Measurements from ENCODE around the gene RFC5. TPM values are rescaled to one million over a fixed set of nuclear protein-coding genes. Genes with fewer than 3 reads are reported as not detected.

Gene RFC5
- total RNA-seq, 1 experiment from 2014 or later: 50.4 TPM

DNA sequence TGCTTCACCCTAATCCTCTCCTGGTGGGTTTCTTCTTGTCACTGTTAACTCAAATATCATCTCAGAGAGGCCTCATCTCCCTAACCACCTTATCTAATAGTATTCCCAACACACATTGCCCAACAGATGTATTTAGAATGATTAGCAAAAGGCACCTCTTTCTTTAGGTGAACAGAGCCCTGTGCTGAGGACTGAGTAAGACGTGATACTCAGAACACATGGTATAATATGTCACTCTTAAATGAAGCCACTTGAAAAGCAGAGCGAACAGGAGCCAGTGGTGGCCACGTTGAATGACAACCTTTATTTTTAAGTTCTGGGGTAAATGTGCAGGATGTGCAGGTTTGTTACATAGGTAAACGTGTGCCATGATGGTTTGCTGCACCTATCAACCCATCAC is 46.2 kb upstream of the RFC5 start:
- peaks cover 3 to 17% (median 3%) of the 10 kb centered on the region in 3 experiments; a peak in 6 of 7 replicates for H3K36me3 Mint-ChIP-seq (ENCODE audit: insufficient read depth in 1 of 3, low read depth in 3 of 3)
- Histone ChIP-seq H4K91ac (ENCODE audit: insufficient read length, low read depth, low read length) (no peak overlapping the region), H3K4ac (ENCODE audit: low read depth, low read length) (no peak overlapping the region), H3K27me3 (ENCODE audit: insufficient read depth, low read length) (no peaks in the 10 kb centered on the region), H3K23ac (ENCODE audit: insufficient read length, low read depth, low read length) (no peak overlapping the region), H2AFZ (ENCODE audit: low read length) (no peak overlapping the region), H3K4me2 (ENCODE audit: insufficient read depth, insufficient read length, low read length) (no peak overlapping the region), H3K18ac (ENCODE audit: insufficient read length, low read depth, low read length) (no peak overlapping the region), H2BK20ac (ENCODE audit: low read depth, low read length, poor library complexity, severe bottlenecking) (no peak overlapping the region), H4K5ac (ENCODE audit: insufficient read length, low read depth, low read length) (no peak overlapping the region), H4K8ac (replicated peaks; ENCODE audit: insufficient read length, low read depth, low read length) (no peak overlapping the region), H2BK120ac (ENCODE audit: low read depth, low read length, poor library complexity, severe bottlenecking) (no peak overlapping the region), H3K4me1 (ENCODE audit: insufficient read depth, low read length) (peaks cover 2% of the 10 kb centered on the region; the same call in 1 of the 2 replicates), H3K79me2 (ENCODE audit: insufficient read depth, low read length) (no peaks in the 10 kb centered on the region), H3K23me2 (ENCODE audit: insufficient read length, low read depth, low read length, poor library complexity, severe bottlenecking) (peaks cover 17% of the 10 kb centered on the region), H3K79me1 (ENCODE audit: insufficient read depth, low read depth, low read length, poor library complexity, severe bottlenecking) (no peaks in the 10 kb centered on the region), H3K9ac (ENCODE audit: extremely low read depth, insufficient read length, low read length) (no peak overlapping the region), H4K20me1 (ENCODE audit: control insufficient read depth, insufficient read depth, insufficient read length) (no peaks in the 10 kb centered on the region), H3K9me3 (ENCODE audit: control insufficient read depth, low read depth, low read length) (no peaks in the 10 kb centered on the region), H2BK15ac (ENCODE audit: low read depth, low read length) (no peak overlapping the region), H2BK12ac (ENCODE audit: insufficient read length, low read depth, low read length) (no peak overlapping the region), H2AK5ac (ENCODE audit: insufficient read length, low read length) (no peak overlapping the region), H2BK5ac (ENCODE audit: insufficient read length, low read length) (no peak overlapping the region), H3K56ac (ENCODE audit: insufficient read length, low read depth, low read length) (no peak overlapping the region), H3K27ac (ENCODE audit: insufficient read length, low read depth, low read length) (no peak overlapping the region), H3T11ph (ENCODE audit: low read length) (no peak overlapping the region), H3K14ac (ENCODE audit: insufficient read depth, low read length) (no peak overlapping the region)
- no CpG with 5 or more reads among the region's 4 CpGs for WGBS (ENCODE audit: extremely low coverage, insufficient read length, low lambda C conversion rate)
- peaks cover 45% of the 10 kb centered on the region for H3K27me3 Mint-ChIP-seq (ENCODE audit: low read depth)
- H3K9me3 Mint-ChIP-seq: peaks cover 14 to 19% of the 10 kb centered on the region in 2 experiments
- H3K4me3 Mint-ChIP-seq: no peak overlapping the region
- H3K27ac Mint-ChIP-seq: no peak overlapping the region
- no peak for TF ChIP-seq CTCF (conservative IDR thresholded peaks at IDR 0.05)
- no peak for DNase-seq
- peaks cover 20% of the 10 kb centered on the region in 2 experiments for H3K4me1 Mint-ChIP-seq

Data from H9 (cell line).